Body of pancreas (tissue), 4 donors: ENCODE measurements around the gene BTBD1. TPM values are rescaled to one million over a fixed set of nuclear protein-coding genes. Genes with fewer than 3 reads are reported as not detected.
"Not testable (repeated sequence)": the region's sequence is repeated elsewhere in the genome, so short reads cannot be mapped to it uniquely, and the experiment has no call there.

Experiments
- ATAC-seq: fragments of 150-250 bp; one replicate; pipeline ENCODE4 v1.9.1; 2016
- DNase-seq, 4 donors: peaks; one replicate each; pipeline ENCODE4 v3.0.0-alpha.2; 2019
- H3K27ac ChIP-seq, 4 donors: fragments of 200-600 bp; sonication (generic); 1 replicate in 3 of 4; 2 replicates in 1 of 4; pipeline versions ENCODE4 v1.5.1 to v1.6.1; 2016 to 2019; ENCODE audit warnings: mild to moderate bottlenecking in 1 of 4, mixed read lengths in 1 of 4, moderate library complexity in 1 of 4
- H3K27me3 ChIP-seq, 2 donors: fragments of 200-600 bp; sonication (generic); one replicate each; pipeline ENCODE4 v1.6.0; 2016; ENCODE audit warnings: mild to moderate bottlenecking in 1 of 2
- H3K36me3 ChIP-seq, 2 donors: fragments of 200-600 bp; sonication (generic); replicated peaks in 1 of 2; 2 replicates each; pipeline ENCODE4 v1.5.1; 2016; ENCODE audit warnings: low read depth in 2 of 2; ENCODE audit not compliant: insufficient read depth in 1 of 2
- H3K4me1 ChIP-seq: fragments of 200-600 bp; sonication (generic); one replicate; pipeline ENCODE4 v1.6.0; 2016
- H3K4me3 ChIP-seq, 2 donors: fragments of 200-600 bp; sonication (generic); 1 replicate in 1 of 2; 2 replicates in 1 of 2; pipeline ENCODE4 v1.5.1; 2016 to 2019
- H3K9me3 ChIP-seq, 3 donors: fragments of 200-600 bp; sonication (generic); 1 replicate in 2 of 3; 2 replicates in 1 of 3; pipeline ENCODE4 v1.5.1; 2016
- POLR2A ChIP-seq, 3 donors: fragments of 450-650 bp; IDR thresholded peaks; one replicate each; pipeline ENCODE4 v1.6.1; 2016; ENCODE audit warnings: antibody characterized with exemption in 3 of 3, mild to moderate bottlenecking in 2 of 3
- WGBS, 2 donors: methylation state at CpG; one replicate each; pipeline ENCODE4 v1.1.5; 2017; 5-methylcytosine and 5-hydroxymethylcytosine counted together
- intact Hi-C: fragments of 100-400 bp; cut with DNase I; formaldehyde crosslinking; loops from one replicate; pipeline ENCODE4 v1.15.1; 2023
- total RNA-seq, 2 donors: library from RNA; depleted of rRNA; stranded (reverse); fragments of >200 nt; gene quantifications; one replicate each; pipeline ENCODE4 v1.1.0, GENCODE V29; 2016
- TF ChIP-seq, protein P1 (sequence below), 7 experiments: fragments of 450-650 bp in 4 of 7; fragments of 200-600 bp in 3 of 7; sonication (generic) in 3 of 7; IDR thresholded peaks; one replicate each; pipeline ENCODE4 v1.5.1; 2016 to 2019; ENCODE audit warnings: antibody characterized with exemption in 7 of 7

BTBD1 gene
- total RNA-seq, 2 donors from 2014 or later, result 24.4 to 37.9 TPM

DNA sequence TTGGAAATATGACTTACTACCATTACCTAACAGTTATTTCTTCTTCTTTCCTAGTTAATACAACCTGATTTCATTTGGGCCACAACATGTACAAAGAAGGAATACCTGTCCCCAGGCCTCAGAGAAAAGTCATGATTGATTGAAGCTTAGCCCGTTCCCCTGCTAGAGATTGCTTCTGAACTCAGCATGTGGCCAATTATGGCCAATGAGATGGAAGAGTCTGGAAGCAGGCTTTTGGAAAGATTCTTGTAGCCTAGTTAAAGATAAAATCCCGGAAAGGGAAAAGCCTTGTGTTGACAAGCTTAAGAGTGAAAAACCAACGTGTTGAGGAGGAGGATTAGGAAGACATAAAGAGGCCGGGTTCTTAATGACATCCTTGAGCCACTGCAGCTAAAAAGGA lies 23.4 kb upstream of the BTBD1 start:
- ATAC-seq (no peak), DNase-seq (no peak)
- intact Hi-C loops, result no loop called here
- Histone ChIP-seq H3K27ac (no peak overlapping the region), H3K9me3 (no peaks in the 10 kb centered on the region), H3K36me3 (no peaks in the 10 kb centered on the region), H3K27me3 (no peaks in the 10 kb centered on the region), H3K4me3 (no peak overlapping the region), H3K4me1 (no peaks in the 10 kb centered on the region)
- no peak for TF ChIP-seq POLR2A (IDR thresholded peaks at IDR 0.05)
- TF ChIP-seq, protein P1, sequence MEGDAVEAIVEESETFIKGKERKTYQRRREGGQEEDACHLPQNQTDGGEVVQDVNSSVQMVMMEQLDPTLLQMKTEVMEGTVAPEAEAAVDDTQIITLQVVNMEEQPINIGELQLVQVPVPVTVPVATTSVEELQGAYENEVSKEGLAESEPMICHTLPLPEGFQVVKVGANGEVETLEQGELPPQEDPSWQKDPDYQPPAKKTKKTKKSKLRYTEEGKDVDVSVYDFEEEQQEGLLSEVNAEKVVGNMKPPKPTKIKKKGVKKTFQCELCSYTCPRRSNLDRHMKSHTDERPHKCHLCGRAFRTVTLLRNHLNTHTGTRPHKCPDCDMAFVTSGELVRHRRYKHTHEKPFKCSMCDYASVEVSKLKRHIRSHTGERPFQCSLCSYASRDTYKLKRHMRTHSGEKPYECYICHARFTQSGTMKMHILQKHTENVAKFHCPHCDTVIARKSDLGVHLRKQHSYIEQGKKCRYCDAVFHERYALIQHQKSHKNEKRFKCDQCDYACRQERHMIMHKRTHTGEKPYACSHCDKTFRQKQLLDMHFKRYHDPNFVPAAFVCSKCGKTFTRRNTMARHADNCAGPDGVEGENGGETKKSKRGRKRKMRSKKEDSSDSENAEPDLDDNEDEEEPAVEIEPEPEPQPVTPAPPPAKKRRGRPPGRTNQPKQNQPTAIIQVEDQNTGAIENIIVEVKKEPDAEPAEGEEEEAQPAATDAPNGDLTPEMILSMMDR (IDR thresholded peaks at IDR 0.05), result no peak
- WGBS, 2 donors, result 33 to 43% methylated on average over 4 of the region's 4 CpGs

DNA sequence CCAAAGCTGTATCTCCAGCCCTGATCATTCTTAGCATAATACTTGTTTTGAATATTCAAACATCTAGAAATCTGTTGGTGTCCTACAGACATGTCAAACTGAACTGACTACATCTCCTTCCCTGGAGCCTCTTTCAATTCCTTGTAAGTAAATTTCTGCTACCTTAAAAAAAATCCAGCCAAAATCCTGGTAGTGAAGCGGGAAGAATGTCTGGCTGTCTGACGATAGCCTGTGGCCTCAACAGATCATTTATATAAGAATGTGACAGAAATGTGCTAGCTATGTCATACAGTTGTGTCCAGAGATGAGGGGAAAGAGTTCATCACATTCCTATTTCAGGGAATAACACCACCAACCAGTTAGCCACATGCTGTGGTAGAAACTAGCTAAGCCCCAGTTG lies 21.8 kb upstream of the BTBD1 start:
- TF ChIP-seq, protein P1 (IDR thresholded peaks at IDR 0.05), result no peak
- TF ChIP-seq POLR2A (IDR thresholded peaks at IDR 0.05), result no peak
- Histone ChIP-seq H3K27me3 (no peaks in the 10 kb centered on the region), H3K9me3 (no peaks in the 10 kb centered on the region), H3K36me3 (no peaks in the 10 kb centered on the region), H3K4me1 (no peaks in the 10 kb centered on the region), H3K27ac (no peak overlapping the region), H3K4me3 (no peak overlapping the region)
- ATAC-seq (no peak), DNase-seq (no peak)
- WGBS, 2 donors, result 75 to 79% methylated on average over 2 of the region's 2 CpGs
- intact Hi-C loops, result no loop called here

DNA sequence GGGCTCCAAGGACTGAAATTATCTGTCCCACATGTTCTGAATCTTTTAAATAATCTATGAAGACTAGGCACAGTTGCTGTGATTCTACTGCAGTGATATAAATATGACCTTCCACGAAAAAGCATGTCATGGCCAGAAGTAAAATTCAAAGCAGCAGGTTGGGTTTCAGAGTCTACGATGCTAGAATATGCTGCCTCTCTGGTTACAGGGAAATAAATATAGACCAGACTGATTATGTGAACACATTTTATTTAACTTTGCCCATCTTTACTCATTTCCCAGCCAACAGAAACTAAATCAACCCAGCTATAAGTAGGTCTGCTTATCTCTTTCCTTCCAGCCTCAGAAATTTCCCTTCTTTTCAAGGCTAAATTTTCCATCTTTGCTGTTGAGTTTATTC lies 20.5 kb upstream of the BTBD1 start:
- ATAC-seq (no peak), DNase-seq (no peak)
- Histone ChIP-seq H3K36me3 (no peaks in the 10 kb centered on the region), H3K9me3 (no peaks in the 10 kb centered on the region), H3K4me3 (no peak overlapping the region), H3K27ac (no peak overlapping the region), H3K4me1 (no peaks in the 10 kb centered on the region), H3K27me3 (no peaks in the 10 kb centered on the region)
- WGBS, 2 donors, result 65 to 72% methylated on average over 2 of the region's 2 CpGs
- TF ChIP-seq POLR2A (IDR thresholded peaks at IDR 0.05), result no peak
- TF ChIP-seq, protein P1 (IDR thresholded peaks at IDR 0.05), result no peak
- intact Hi-C loops, result no loop called here

DNA sequence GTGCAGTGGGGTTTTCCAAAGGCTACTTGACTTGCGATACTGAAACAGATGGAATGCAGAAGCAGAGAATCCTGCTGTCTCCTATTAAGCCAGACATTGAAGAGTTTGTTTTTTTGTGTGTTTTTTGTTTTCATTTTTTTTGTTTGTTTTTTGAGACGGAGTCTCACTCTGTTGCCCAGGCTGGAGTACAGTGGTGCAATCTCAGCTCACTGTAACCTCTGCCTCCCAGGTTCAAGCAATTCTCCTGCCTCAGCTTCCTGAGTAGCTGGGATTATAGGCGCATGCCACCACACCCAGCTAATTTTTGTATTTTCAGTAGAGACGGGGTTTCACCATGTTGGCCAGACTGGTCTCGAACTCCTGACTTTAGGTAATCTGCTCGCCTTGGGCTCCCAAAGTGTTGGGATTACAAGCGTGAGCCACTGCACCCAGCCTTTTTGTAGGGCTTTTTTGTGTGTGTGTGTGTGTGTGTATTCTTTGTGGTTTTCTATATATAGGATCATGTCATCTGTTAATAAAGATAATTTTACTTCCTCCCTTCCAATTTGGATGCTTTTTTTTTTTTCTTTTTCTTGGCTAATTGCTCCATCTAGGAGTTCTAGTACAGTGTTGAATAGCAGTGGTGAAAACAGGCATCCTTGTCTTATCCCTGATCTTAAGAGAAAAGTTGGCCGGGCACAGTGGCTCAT lies 19.0 kb upstream of the BTBD1 start:
- H3K27ac ChIP-seq, H3K4me3 ChIP-seq, H3K36me3 ChIP-seq, H3K9me3 ChIP-seq, ATAC-seq, DNase-seq, H3K27me3 ChIP-seq, intact Hi-C loops, H3K4me1 ChIP-seq: not testable (repeated sequence)
- 83 to 94% methylated on average over 8 of the region's 8 CpGs for WGBS, 2 donors

DNA sequence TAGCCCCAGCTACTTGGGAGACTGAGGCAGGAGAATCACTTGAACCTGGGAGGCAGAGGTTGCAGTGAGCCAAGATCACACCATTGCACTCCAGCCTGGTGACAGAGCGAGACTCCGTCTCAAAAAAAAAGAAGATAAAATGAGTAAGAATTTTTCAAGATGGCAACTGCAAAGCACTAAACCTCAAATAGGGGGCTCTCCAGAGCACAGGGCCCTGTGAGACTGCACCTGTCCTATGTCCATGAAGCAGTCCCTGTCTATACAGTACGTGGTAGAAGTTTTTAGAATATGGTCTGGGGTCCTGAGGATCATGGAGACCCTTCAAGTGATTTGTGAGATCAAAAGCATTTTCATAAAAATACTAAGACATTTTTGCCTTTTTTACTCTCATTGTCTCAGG lies 18.4 kb upstream of the BTBD1 start:
- H3K36me3 ChIP-seq, H3K27me3 ChIP-seq, ATAC-seq, intact Hi-C loops, H3K4me3 ChIP-seq, H3K27ac ChIP-seq, DNase-seq, H3K9me3 ChIP-seq, H3K4me1 ChIP-seq: not testable (repeated sequence)
- WGBS, 2 donors, result 72 to 76% methylated on average over 3 of the region's 3 CpGs

DNA sequence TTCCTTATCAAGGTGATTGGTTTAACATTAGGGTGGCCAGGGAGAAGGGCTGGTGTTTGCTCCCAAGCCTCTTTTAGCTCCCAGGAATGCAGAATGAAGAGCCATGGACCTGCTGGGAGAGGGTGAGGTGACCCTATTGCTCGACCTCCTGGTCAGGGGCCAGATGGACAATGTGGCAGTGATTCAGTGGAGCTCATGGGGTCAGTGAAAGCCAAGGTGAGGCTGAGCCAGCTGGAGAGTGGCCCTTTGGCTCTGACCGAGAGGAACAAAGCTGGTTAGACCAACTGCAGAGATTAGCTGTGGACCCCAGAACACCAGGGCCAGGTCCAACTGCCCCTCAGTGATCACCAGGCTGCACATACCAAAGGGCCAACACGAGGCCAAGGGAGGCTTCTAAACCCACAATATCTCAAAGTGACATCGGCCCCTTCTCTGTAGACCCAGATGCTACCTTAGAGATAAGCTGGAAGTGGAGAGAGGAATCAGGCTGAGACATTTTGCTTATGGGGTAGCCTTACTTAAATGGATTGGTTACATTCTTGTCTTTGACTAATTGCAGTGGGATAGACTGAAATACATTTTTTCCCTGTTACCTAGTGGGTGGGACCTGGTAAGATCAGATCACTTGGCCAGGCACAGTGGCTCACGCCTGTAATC lies 15.8 kb upstream of the BTBD1 start:
- no peaks in the 10 kb centered on the region for H3K9me3 ChIP-seq
- TF ChIP-seq, protein P1 (IDR thresholded peaks at IDR 0.05), result no peak
- no peak for TF ChIP-seq POLR2A (IDR thresholded peaks at IDR 0.05)
- no peak overlapping the region for H3K27ac ChIP-seq
- H3K27me3 ChIP-seq, result no peaks in the 10 kb centered on the region
- DNase-seq (no peak), ATAC-seq (no peak)
- intact Hi-C loops, result no loop called here
- H3K4me1 ChIP-seq, result no peaks in the 10 kb centered on the region
- no peaks in the 10 kb centered on the region for H3K36me3 ChIP-seq
- 40 to 68% methylated on average over 4 to 5 of the region's 5 CpGs for WGBS, 2 donors
- H3K4me3 ChIP-seq, result no peak overlapping the region
